H9 (cell line): ENCODE measurements around the gene ANP32A. TPM values are rescaled to one million over a fixed set of nuclear protein-coding genes. Genes with fewer than 3 reads are reported as not detected.

Experiments
- DNase-seq: peaks from one replicate; pipeline ENCODE4 v3.0.0-alpha.2; 2017
- H2AFZ ChIP-seq: one replicate; pipeline ENCODE4 v1.6.1; 2013; ENCODE audit warnings: mild to moderate bottlenecking, low read length, control low read depth, moderate library complexity
- H2AK5ac ChIP-seq: 2 replicates; pipeline ENCODE4 v1.6.1; 2013; ENCODE audit warnings: low read length, control low read depth, mixed read lengths; ENCODE audit not compliant: insufficient read length
- H2BK120ac ChIP-seq: one replicate; pipeline ENCODE4 v1.6.1; 2013; ENCODE audit warnings: low read depth, mild to moderate bottlenecking, low read length, control low read depth, inconsistent platforms; ENCODE audit not compliant: poor library complexity, severe bottlenecking
- H2BK12ac ChIP-seq: 2 replicates; pipeline ENCODE4 v1.6.1; 2013; ENCODE audit warnings: low read length, control low read depth, mixed read lengths, low read depth; ENCODE audit not compliant: insufficient read length
- H2BK15ac ChIP-seq: 2 replicates; pipeline ENCODE4 v1.6.1; 2013; ENCODE audit warnings: low read depth, low read length, control low read depth
- H2BK20ac ChIP-seq: one replicate; pipeline ENCODE4 v1.6.1; 2013; ENCODE audit warnings: low read depth, mild to moderate bottlenecking, low read length, control low read depth, inconsistent platforms; ENCODE audit not compliant: poor library complexity, severe bottlenecking
- H2BK5ac ChIP-seq: 2 replicates; pipeline ENCODE4 v1.6.1; 2013; ENCODE audit warnings: low read length, control low read depth, mixed read lengths; ENCODE audit not compliant: insufficient read length
- H3K14ac ChIP-seq: 2 replicates; pipeline ENCODE4 v1.6.1; 2013; ENCODE audit warnings: low read length, control low read depth; ENCODE audit not compliant: insufficient read depth
- H3K18ac ChIP-seq: 2 replicates; pipeline ENCODE4 v1.6.1; 2013; ENCODE audit warnings: low read depth, mild to moderate bottlenecking, mixed read lengths, low read length, control low read depth; ENCODE audit not compliant: insufficient read length
- H3K23ac ChIP-seq: 2 replicates; pipeline ENCODE4 v1.6.1; 2013; ENCODE audit warnings: low read length, control low read depth, mixed read lengths, low read depth; ENCODE audit not compliant: insufficient read length
- H3K23me2 ChIP-seq: 2 replicates; pipeline ENCODE4 v1.6.1; 2013; ENCODE audit warnings: low read depth, mild to moderate bottlenecking, mixed read lengths, low read length, control low read depth; ENCODE audit not compliant: insufficient read length, poor library complexity, severe bottlenecking
- H3K27ac ChIP-seq: 2 replicates; pipeline ENCODE4 v1.5.1; 2013; ENCODE audit warnings: low read length, control low read depth, mixed read lengths, low read depth; ENCODE audit not compliant: insufficient read length
- H3K27me3 ChIP-seq: 2 replicates; pipeline ENCODE4 v1.6.1; 2013; ENCODE audit warnings: low read length, control low read depth, inconsistent platforms; ENCODE audit not compliant: insufficient read depth
- H3K4ac ChIP-seq: 2 replicates; pipeline ENCODE4 v1.6.1; 2013; ENCODE audit warnings: low read depth, mild to moderate bottlenecking, control low read depth, inconsistent platforms, low read length, moderate library complexity
- H3K4me1 ChIP-seq: 2 replicates; pipeline ENCODE4 v1.6.1; 2013; ENCODE audit warnings: low read length, control low read depth, inconsistent platforms; ENCODE audit not compliant: insufficient read depth
- H3K4me2 ChIP-seq: 2 replicates; pipeline ENCODE4 v1.6.1; 2013; ENCODE audit warnings: low read length, control low read depth, mixed read lengths; ENCODE audit not compliant: insufficient read length, insufficient read depth
- H3K56ac ChIP-seq: 2 replicates; pipeline ENCODE4 v1.6.1; 2013; ENCODE audit warnings: low read depth, mild to moderate bottlenecking, mixed read lengths, low read length, control low read depth; ENCODE audit not compliant: insufficient read length
- H3K79me1 ChIP-seq: 2 replicates; pipeline ENCODE4 v1.6.1; 2013; ENCODE audit warnings: low read depth, mild to moderate bottlenecking, moderate library complexity, low read length, control low read depth, inconsistent platforms; ENCODE audit not compliant: insufficient read depth, poor library complexity, severe bottlenecking
- H3K79me2 ChIP-seq: 2 replicates; pipeline ENCODE4 v1.6.1; 2013; ENCODE audit warnings: low read length, control low read depth, inconsistent platforms; ENCODE audit not compliant: insufficient read depth
- H3K9ac ChIP-seq: 2 replicates; pipeline ENCODE4 v1.6.1; 2013; ENCODE audit warnings: low read length, control low read depth, mixed read lengths; ENCODE audit not compliant: insufficient read length; ENCODE audit errors: extremely low read depth
- H3K9me3 ChIP-seq: one replicate; pipeline ENCODE4 v1.6.1; 2013; ENCODE audit warnings: low read depth, low read length, inconsistent platforms; ENCODE audit not compliant: control insufficient read depth
- H3T11ph ChIP-seq: one replicate; pipeline ENCODE4 v1.6.1; 2013; ENCODE audit warnings: mild to moderate bottlenecking, low read length, control low read depth, inconsistent platforms
- H4K20me1 ChIP-seq: one replicate; pipeline ENCODE4 v1.6.1; 2013; ENCODE audit not compliant: control insufficient read depth, insufficient read length, insufficient read depth
- H4K5ac ChIP-seq: 2 replicates; pipeline ENCODE4 v1.6.1; 2013; ENCODE audit warnings: low read depth, mild to moderate bottlenecking, mixed read lengths, low read length, control low read depth; ENCODE audit not compliant: insufficient read length
- H4K8ac ChIP-seq: replicated peaks from 2 replicates; pipeline ENCODE4 v1.6.1; 2013; ENCODE audit warnings: low read length, control low read depth, mixed read lengths, low read depth; ENCODE audit not compliant: insufficient read length
- H4K91ac ChIP-seq: 2 replicates; pipeline ENCODE4 v1.6.1; 2013; ENCODE audit warnings: low read depth, mild to moderate bottlenecking, moderate library complexity, mixed read lengths, low read length, control low read depth; ENCODE audit not compliant: insufficient read length
- H3K27ac Mint-ChIP-seq, 3 experiments: 2 replicates in 2 of 3; 3 replicates in 1 of 3; pipeline ENCODE4 v1.8.0; 2020 to 2021; ENCODE audit warnings: mixed read lengths in 3 of 3, mild to moderate bottlenecking in 1 of 3, moderate library complexity in 1 of 3
- H3K27me3 Mint-ChIP-seq: 2 replicates; pipeline ENCODE4 v1.8.0; 2021; ENCODE audit warnings: low read depth, mild to moderate bottlenecking, moderate library complexity, mixed read lengths
- H3K36me3 Mint-ChIP-seq, 3 experiments: 2 replicates in 2 of 3; 3 replicates in 1 of 3; pipeline ENCODE4 v1.8.0; 2020 to 2021; ENCODE audit warnings: low read depth in 3 of 3, mixed read lengths in 3 of 3; ENCODE audit not compliant: insufficient read depth in 1 of 3
- H3K4me1 Mint-ChIP-seq, 2 experiments: 2 replicates each; pipeline ENCODE4 v1.8.0; 2020; ENCODE audit warnings: mixed read lengths in 2 of 2
- H3K4me3 Mint-ChIP-seq, 2 experiments: 2 replicates in 1 of 2; 3 replicates in 1 of 2; pipeline ENCODE4 v1.8.0; 2020 to 2021; ENCODE audit warnings: mild to moderate bottlenecking in 2 of 2, mixed read lengths in 2 of 2, moderate library complexity in 1 of 2
- H3K9me3 Mint-ChIP-seq, 2 experiments: 2 replicates in 1 of 2; 3 replicates in 1 of 2; pipeline ENCODE4 v1.8.0; 2020; ENCODE audit warnings: mild to moderate bottlenecking in 2 of 2, mixed read lengths in 2 of 2, moderate library complexity in 1 of 2
- total RNA-seq: library from RNA; stranded (reverse); gene quantifications from 2 replicates; pipeline ENCODE4 v1.2.1, GENCODE V29; 2021
- TF ChIP-seq, protein P1 (sequence below): fragments of 200-600 bp; sonication (generic); conservative IDR thresholded peaks from 3 replicates; pipeline ENCODE4 v1.8.0; 2021; ENCODE audit warnings: antibody characterized with exemption, mild to moderate bottlenecking

Gene ANP32A
- total RNA-seq, 1 experiment from 2014 or later: 318 TPM

DNA sequence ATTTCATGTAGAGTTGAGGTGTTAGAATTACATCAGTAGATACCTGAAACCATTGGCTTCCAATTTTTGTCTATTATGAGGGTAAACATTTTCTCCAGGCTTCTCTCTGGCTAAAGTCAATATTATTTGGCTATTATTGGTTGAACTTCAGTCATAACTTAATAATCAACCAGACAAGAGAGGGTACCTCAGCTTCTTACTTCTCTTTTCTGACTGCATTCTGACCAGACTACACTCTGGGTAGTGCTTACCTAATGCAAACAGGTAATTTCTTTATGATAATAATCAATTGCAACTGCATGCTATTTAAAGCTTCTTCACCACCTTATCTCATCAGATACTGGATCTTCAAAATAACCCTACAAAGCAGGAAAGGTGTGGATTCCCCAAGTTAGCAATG lies 85.1 kb downstream of the ANP32A start:
- H4K20me1 ChIP-seq: no peaks in the 10 kb centered on the region
- H3K14ac ChIP-seq: no peak overlapping the region
- Mint-ChIP-seq H3K27me3 (peaks cover 12% of the 10 kb centered on the region), H3K4me1 (peaks cover 4 to 13% of the 10 kb centered on the region in 2 experiments), H3K4me3 (no peak overlapping the region), H3K9me3 (no peaks in the 10 kb centered on the region), H3K27ac (no peak overlapping the region), H3K36me3 (no peaks in the 10 kb centered on the region)
- TF ChIP-seq, protein P1, sequence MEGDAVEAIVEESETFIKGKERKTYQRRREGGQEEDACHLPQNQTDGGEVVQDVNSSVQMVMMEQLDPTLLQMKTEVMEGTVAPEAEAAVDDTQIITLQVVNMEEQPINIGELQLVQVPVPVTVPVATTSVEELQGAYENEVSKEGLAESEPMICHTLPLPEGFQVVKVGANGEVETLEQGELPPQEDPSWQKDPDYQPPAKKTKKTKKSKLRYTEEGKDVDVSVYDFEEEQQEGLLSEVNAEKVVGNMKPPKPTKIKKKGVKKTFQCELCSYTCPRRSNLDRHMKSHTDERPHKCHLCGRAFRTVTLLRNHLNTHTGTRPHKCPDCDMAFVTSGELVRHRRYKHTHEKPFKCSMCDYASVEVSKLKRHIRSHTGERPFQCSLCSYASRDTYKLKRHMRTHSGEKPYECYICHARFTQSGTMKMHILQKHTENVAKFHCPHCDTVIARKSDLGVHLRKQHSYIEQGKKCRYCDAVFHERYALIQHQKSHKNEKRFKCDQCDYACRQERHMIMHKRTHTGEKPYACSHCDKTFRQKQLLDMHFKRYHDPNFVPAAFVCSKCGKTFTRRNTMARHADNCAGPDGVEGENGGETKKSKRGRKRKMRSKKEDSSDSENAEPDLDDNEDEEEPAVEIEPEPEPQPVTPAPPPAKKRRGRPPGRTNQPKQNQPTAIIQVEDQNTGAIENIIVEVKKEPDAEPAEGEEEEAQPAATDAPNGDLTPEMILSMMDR: no peak
- no peak overlapping the region for H3K23ac ChIP-seq
- H4K91ac ChIP-seq: no peak overlapping the region
- no peaks in the 10 kb centered on the region; the same call in 1 of the 2 replicates for H3K4me1 ChIP-seq
- no peak overlapping the region for H4K5ac ChIP-seq
- no peak overlapping the region for H3K4ac ChIP-seq
- no peaks in the 10 kb centered on the region for H3K27me3 ChIP-seq
- H3K4me2 ChIP-seq: no peak overlapping the region
- H3K79me2 ChIP-seq: no peaks in the 10 kb centered on the region
- H3K18ac ChIP-seq: no peak overlapping the region
- H2BK5ac ChIP-seq: no peak overlapping the region
- no peak overlapping the region for H3K27ac ChIP-seq
- H3K23me2 ChIP-seq: no peaks in the 10 kb centered on the region
- no peak overlapping the region for H2BK120ac ChIP-seq
- H3K9ac ChIP-seq: no peak overlapping the region
- no peak overlapping the region for H2BK15ac ChIP-seq
- H4K8ac ChIP-seq: no peak overlapping the region
- DNase-seq: no peak
- no peak overlapping the region for H3T11ph ChIP-seq
- H2BK20ac ChIP-seq: no peak overlapping the region
- H2AFZ ChIP-seq: no peak overlapping the region
- H3K56ac ChIP-seq: no peak overlapping the region
- no peaks in the 10 kb centered on the region for H3K79me1 ChIP-seq
- no peak overlapping the region for H2AK5ac ChIP-seq
- H3K9me3 ChIP-seq: no peaks in the 10 kb centered on the region
- no peak overlapping the region for H2BK12ac ChIP-seq
